ENCODE data around the gene SAE1. TPM values are rescaled to one million over a fixed set of nuclear protein-coding genes. Genes with fewer than 3 reads are reported as not detected.

SAE1 gene
- total RNA-seq, 4 donors from 2014 or later: 36.5 to 50.7 (median 49.2) TPM

DNA sequence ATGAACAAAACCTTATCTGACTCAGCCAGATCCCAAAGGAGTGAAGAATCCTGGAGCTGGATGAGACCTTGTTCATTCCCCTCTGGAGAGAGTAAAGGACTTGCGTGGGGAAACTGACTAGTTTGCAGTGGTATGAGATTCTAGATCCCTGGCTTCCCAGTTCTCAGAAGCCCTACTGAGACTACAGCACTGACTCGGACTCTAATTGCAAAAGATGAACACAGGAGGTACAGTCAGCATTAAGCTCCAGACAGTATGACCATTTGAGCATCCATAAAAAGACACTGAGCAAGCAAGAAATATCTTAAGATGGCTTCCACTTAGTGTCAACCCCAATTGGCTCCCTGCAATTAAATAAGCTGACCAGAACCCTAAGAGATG is 23.8 kb upstream of the SAE1 start:
- ATAC-seq (ENCODE audit: low FRiP score) (no peak), DNase-seq (ENCODE audit: low spot score) (no peak)
- TF ChIP-seq, protein P1, sequence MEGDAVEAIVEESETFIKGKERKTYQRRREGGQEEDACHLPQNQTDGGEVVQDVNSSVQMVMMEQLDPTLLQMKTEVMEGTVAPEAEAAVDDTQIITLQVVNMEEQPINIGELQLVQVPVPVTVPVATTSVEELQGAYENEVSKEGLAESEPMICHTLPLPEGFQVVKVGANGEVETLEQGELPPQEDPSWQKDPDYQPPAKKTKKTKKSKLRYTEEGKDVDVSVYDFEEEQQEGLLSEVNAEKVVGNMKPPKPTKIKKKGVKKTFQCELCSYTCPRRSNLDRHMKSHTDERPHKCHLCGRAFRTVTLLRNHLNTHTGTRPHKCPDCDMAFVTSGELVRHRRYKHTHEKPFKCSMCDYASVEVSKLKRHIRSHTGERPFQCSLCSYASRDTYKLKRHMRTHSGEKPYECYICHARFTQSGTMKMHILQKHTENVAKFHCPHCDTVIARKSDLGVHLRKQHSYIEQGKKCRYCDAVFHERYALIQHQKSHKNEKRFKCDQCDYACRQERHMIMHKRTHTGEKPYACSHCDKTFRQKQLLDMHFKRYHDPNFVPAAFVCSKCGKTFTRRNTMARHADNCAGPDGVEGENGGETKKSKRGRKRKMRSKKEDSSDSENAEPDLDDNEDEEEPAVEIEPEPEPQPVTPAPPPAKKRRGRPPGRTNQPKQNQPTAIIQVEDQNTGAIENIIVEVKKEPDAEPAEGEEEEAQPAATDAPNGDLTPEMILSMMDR (IDR thresholded peaks at IDR 0.05): no peak

GRCh38 chr19:47107202-47107952 is 23.3 kb upstream of the SAE1 start:
- TF ChIP-seq, protein P1 (IDR thresholded peaks at IDR 0.05): no peak
- no peak for DNase-seq (ENCODE audit: low spot score)
- ATAC-seq (ENCODE audit: low FRiP score): no peak

DNA sequence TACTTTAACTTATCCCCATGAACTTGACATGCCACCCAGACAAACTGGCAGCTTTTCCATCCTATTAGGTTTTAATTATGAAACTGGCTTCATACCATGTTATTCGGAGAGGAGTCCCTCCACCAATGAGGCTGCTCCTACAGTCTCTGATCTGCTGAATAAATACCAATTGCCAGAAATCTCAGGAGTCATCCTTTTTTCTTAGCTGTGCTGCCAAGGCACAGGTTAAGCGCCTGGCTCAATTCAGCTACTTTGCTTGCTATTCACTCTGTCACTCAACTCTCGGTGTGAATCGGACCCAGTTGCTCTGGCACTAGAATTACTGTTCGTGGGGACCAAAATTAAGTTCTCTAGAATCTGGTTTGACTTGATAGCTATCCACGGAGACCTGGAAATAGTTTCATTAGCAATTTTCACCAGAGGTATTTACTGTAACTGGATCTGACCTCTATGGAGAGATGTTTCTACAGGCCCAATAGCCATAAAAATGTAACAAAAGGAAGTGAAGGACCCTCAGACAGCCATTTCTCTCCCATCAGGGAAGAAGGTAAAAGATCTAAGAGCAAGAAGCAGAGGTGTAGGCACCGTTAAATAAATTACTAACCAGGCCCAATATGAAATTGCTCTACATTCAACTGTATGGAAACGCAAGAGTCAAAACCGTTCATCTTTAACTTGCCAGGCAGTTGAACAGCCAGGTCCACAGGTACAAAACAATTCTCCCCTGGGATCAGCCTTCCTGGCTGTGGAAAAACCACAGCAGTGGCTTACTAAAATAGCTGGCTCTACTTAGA is 22.5 kb upstream of the SAE1 start:
- ATAC-seq (ENCODE audit: low FRiP score) (no peak), DNase-seq (ENCODE audit: low spot score) (no peak)
- TF ChIP-seq, protein P1 (IDR thresholded peaks at IDR 0.05): no peak

- DNase-seq (ENCODE audit: low spot score) (no peak), ATAC-seq (ENCODE audit: low FRiP score) (no peak)
- TF ChIP-seq, protein P1 (IDR thresholded peaks at IDR 0.05): no peak
Observed at GRCh38 chr19:47109177-47109540, 21.5 kb upstream of the SAE1 start.

DNA sequence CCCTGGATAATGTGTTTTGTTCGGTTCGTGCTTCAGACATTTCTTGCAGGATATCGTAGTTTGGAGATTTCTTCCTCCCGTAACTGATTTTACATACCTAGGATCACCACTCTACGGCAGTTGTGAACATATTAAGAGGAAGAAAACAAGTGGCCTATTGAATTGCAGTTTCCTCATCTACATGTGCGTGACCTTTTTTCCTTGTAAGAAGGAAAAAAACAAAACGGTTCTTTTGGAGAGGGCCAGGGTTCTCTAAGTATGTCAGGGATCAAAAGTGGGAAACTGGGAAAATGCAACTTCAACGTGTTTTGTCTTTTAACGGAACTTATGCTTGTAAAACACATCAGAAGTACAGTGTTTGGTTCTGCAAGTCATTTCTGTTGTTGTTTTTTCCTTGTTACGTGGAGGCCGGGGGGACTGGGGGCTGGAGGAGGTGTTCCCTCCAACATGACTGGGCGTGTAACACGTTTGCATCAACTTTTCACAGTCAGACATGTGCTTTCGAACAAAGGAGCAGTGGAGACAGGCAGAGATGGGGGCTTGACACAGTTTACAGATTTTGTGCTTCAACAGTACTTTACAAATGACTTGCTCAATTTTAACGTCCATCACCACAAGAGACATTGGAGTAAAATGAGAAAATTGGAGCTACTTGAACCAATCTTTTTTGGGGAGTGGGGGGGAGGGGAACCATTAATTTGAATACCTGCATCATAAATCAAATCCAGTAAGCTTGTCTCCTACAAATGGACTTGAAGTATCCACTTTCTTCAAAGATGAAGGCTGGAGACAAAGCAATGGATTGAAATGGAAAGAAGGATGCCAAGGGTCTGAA is 20.9 kb upstream of the SAE1 start:
- DNase-seq (ENCODE audit: low spot score) (no peak), ATAC-seq (ENCODE audit: low FRiP score) (no peak)
- TF ChIP-seq, protein P1 (IDR thresholded peaks at IDR 0.05): no peak

DNA sequence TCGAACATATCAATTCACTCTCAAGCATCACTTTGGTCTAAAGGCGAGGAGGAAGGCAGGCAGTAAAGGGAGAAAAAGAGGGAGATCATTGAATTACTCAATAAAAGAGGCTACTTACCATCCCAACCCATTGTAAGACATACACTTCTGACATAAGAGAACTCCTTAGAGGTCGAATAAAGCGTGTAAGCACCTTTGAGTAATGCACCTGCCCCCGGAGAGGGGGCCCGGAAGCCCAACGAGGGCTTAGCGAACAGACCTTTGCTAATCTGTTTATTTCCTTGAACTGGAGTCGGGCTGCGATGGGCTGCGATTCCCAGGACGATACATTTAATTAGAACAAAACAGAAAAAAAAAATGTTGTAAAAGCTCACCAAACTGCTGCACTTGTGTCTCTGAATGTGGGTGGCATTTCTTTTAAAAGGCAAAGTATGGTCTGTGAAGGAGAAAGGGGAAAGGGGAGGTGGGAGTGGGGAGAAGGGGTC is 20.1 kb upstream of the SAE1 start:
- DNase-seq (ENCODE audit: low spot score) (no peak), ATAC-seq (ENCODE audit: low FRiP score) (no peak)
- TF ChIP-seq, protein P1 (IDR thresholded peaks at IDR 0.05): no peak
